Fibroblast of upper back skin (primary cell): ENCODE measurements around the gene MED9.

Source experiments
- DNase-seq: peaks from one replicate; pipeline ENCODE4 v3.0.0-alpha.2; 2013

The MED9 gene

GRCh38 chr17:17492571-17492970 is 15.8 kb downstream of the MED9 start:
- no peak for DNase-seq

- no peak for DNase-seq
Observed at GRCh38 chr17:17493249-17493985, 16.6 kb downstream of the MED9 start.

GRCh38 chr17:17493986-17494466 is 17.2 kb downstream of the MED9 start:
- no peak for DNase-seq

- no peak for DNase-seq
Observed at GRCh38 chr17:17494499-17494869, 17.7 kb downstream of the MED9 start.

GRCh38 chr17:17494870-17495535 is 18.2 kb downstream of the MED9 start:
- no peak for DNase-seq

GRCh38 chr17:17495536-17496188 is 18.9 kb downstream of the MED9 start:
- no peak for DNase-seq

- DNase-seq, result peak; percentile 76
Observed at GRCh38 chr17:17496189-17497064, 19.6 kb downstream of the MED9 start, which contains the start of gene RASD1. Gene RASD1 (minus strand): TSS chr17:17496395. CDS start chr17:17496181, 214 bp downstream.

GRCh38 chr17:17497065-17497844 is 20.5 kb downstream of the MED9 start:
- DNase-seq, result no peak

- DNase-seq, result no peak
Observed at GRCh38 chr17:17497845-17498520, 21.2 kb downstream of the MED9 start.

GRCh38 chr17:17498606-17499301 is 22.0 kb downstream of the MED9 start:
- DNase-seq, result no peak

GRCh38 chr17:17499402-17500145 is 22.8 kb downstream of the MED9 start:
- DNase-seq, result no peak

- DNase-seq, result no peak
Observed at GRCh38 chr17:17500999-17501605, 24.3 kb downstream of the MED9 start.

- no peak for DNase-seq
Observed at GRCh38 chr17:17502741-17503565, 26.2 kb downstream of the MED9 start.

- no peak for DNase-seq
Observed at GRCh38 chr17:17503566-17504130, 26.8 kb downstream of the MED9 start.

- DNase-seq, result no peak
Observed at GRCh38 chr17:17504341-17505140, 27.7 kb downstream of the MED9 start.

- no peak for DNase-seq
Observed at GRCh38 chr17:17505151-17505550, 28.4 kb downstream of the MED9 start.

- no peak for DNase-seq
Observed at GRCh38 chr17:17505610-17506171, 28.9 kb downstream of the MED9 start.
